Hindlimb muscle (tissue), 1 donor: ENCODE measurements around the gene PIK3C2G. TPM values are rescaled to one million over a fixed set of nuclear protein-coding genes. Genes with fewer than 3 reads are reported as not detected.
A peak's percentile ranks its signal among the peaks of the same experiment; 100 is the strongest.

Experiments used
- DNase-seq: peaks from one replicate; pipeline ENCODE4 v3.0.0-alpha.2; 2013
- polyA plus RNA-seq: library from polyadenylated mRNA; unstranded; fragments of 120-200 nt; gene quantifications from one replicate; pipeline ENCODE4 v1.2.1, GENCODE V29; 2013; ENCODE audit not compliant: insufficient read length

Gene PIK3C2G
- polyA plus RNA-seq, 1 donor: 0.12 TPM

DNA sequence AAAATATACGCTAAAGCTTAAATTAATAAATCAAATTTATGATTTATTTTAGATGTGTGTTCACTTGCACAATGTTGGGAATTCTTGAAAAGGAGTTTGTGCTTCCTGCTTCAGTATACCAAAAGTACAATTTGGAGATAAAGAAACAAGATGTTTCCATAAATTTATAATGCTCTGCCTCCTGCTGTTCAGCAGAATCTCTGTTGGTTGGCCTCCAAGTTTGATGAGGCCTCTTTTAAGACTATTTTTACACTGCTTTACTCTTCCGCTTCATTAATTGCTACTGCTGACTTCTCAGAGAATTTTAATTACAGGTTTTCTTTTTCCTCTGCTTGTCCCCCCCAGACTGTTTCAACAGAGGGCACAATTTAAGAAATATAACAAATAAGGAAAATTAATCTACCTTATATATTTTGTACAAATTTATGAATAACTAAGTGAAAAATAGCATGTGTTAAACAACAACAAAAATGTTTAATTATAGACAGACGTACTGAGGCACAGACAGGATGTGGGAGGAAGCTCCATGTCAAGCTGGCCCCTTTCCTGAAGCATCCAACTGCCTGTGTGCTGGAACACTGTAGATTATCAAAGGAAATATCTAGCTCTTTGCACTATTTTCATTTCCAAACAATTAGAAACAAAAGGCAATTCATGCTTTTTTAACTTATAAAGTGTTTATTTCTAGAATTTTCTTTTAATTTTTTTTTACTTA lies 83.9 kb downstream of the PIK3C2G start:
- no peak for DNase-seq

DNA sequence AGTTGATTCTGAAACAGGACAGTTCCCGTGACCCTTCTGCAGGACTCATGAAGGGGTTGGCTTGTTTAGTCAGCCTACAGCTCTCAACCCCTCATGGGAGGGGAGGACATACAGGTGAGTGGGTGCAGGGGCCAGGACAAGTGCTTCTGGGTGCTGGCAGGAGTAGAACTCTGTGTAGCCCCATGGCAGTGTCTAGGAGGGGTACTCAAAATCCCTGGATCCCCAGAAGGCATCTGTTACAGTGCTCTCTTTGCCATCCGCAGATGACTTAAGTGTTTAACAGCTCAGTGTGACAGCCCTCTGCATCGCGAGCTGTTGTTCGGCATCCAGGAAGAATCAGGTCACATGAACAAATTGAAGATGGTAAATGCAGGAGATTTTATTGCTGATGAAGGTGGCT lies 91.0 kb downstream of the PIK3C2G start:
- DNase-seq: no peak

DNA sequence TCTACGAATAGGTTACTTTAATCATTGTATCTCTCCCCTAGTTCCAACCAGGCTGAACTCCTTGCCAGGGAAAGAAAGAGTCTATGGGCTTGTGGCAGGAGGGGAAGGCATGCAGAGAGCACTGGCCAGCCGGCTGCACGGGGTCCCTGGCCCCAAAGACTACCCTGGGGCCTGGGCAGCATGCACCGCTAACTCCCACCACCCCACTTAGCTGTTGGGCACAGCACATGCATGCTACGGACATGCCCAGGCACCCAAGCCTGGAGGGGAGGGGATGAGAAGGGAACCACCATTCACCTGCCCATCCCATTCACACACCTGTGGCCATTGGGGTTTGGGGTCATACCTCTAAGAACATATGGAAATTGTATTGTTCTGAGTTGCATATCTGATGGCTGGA lies 94.1 kb downstream of the PIK3C2G start:
- no peak for DNase-seq

DNA sequence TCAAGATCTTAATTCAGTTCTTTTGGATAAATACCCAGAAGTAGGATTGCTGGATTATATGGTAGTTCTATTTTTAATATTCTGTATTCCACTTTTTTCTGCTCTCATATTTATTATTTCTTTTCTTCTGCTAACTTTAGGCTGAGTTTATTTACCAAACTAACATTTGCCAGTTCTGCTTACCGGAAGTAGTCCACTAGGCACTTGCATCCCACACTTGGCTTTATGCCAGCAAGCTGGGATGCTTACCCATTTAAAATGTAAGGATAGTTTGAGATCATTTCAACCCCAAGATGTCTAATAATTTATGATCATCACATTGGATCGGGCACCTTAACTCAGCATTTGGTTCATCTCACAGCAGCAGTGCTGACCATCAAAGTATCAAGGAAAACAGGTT lies 96.8 kb downstream of the PIK3C2G start:
- no peak for DNase-seq

DNA sequence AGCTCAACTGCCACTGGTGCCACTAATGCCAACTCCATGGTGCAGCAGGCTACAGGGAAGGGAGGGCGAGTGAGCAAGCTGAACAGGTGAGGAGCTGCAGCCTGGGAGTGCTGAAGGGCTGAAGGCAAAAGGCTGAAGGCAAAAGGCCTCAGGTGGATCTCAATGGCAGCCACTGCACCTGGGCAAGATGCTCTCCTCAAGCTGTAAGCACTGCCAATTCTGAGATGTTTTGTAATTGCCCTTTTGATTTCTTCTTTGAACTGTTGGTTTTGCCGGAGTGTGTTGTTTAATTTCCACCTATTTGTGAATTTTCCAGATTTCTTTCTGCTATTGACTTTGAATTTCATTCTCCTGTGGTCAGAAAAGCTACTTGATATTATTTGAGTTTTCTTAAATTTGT lies 97.6 kb downstream of the PIK3C2G start:
- DNase-seq: no peak

DNA sequence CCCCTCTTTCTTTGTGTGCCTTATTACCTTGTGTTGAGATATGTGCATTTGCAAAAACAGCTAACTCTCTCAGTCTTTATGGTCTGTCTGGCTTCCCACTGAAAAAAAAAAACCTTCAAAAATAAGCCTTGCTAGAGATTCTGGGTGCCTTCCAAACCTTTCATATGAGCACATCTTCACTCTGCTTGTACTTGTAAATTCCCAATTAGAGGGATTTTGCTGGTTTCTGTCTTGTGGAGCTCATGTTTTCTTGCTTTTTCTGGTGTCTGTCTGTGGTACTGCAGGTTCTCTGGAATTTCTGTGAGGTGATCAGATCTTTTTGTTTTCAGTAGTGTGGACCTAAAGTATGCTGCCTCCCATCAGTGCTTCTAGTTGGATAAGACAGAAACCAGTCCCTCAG lies 100.1 kb downstream of the PIK3C2G start:
- no peak for DNase-seq

DNA sequence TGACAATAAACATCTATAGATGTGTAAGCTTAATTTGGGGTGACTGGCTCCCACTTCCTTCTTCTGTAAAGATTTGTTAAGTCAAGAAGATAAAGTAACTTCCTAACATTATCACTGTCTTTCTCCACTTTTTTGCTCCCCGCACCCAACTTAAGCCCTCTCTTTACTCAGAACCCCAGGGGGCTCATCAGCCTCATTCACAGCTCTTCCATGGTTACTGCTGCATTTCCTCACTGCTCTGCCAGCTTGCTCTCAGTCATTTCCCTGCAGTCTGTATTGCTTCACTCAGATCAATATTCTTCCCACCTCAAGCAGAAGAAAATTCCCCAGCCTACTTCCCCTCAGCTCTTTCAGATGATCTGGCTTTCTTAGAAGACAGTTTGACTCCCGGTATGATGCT lies 102.0 kb downstream of the PIK3C2G start:
- no peak for DNase-seq

DNA sequence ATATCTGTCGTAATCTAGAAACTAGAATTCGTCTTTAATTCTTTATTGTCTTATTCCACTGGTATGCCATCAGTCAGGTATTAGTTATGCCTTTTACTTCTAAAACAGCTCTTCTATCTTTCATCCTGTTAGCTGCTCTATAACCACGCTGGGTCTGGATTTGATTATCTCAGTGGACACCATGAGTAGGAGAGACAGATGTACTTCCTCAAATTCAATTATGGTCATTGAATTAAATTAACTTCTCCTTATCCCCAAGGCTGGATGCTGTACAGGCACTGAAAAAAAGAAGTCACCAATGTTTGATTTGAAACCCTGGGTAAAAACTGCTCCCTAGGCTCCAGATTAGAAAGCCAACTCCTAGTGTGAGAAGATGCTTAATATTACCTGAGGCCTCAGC lies 107.3 kb downstream of the PIK3C2G start:
- no peak for DNase-seq

DNA sequence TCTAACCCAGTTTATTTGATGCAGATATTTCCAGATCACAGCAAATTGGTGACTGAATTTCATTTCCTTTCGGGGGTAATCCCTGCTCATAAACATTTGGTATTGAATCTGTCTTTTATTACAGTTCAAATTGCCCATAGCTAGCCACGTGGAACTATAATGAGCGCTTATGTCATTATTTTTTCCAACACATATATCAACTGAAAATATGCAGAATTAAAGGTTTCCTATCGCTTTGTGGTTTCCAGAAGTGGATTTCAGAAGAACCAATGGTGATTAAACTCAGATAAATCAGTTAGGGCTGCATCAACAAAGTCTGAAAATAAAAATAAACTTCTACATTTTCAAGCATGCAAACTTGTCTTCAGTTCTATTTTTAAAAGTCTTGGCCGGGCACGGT lies 111.9 kb downstream of the PIK3C2G start:
- no peak for DNase-seq

DNA sequence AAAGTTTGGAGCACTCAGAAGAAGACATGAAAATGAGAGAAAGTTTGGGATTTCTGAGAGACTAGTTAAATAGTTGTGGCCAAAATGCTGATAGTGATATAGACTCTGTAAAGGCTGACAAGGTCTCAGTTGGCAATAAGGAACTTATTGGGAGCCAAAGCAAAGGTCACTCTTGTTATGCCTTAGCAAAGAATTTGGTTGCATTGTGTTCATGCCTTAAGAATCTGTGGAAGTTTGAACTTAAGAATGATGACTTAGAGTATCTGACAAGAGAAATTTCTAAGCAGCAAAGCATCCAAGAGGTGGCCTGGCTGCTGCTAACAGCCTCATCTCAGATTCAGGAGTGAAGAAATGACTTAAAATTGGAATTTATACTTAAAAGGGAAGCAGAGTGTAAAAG lies 113.8 kb downstream of the PIK3C2G start:
- DNase-seq: no peak

DNA sequence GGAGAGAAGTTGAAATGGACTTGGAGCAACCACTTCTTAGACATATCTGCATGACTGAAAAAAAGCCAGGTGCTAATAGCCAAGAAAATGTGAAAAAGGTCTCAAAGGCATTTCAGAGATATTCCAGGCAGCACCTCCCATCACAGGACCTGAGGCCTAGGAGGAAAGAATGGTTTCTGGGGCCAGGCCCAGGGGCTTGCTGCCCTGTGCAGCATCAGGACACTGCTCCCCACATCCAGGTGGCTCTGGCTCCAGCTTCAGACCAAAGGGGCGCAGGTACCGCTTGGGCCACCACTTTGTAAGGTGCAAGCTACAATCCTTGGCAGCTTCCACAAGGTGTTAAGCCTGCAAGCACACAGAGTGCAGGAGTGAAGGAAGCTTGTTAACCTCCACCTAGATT lies 114.3 kb downstream of the PIK3C2G start:
- DNase-seq: no peak

DNA sequence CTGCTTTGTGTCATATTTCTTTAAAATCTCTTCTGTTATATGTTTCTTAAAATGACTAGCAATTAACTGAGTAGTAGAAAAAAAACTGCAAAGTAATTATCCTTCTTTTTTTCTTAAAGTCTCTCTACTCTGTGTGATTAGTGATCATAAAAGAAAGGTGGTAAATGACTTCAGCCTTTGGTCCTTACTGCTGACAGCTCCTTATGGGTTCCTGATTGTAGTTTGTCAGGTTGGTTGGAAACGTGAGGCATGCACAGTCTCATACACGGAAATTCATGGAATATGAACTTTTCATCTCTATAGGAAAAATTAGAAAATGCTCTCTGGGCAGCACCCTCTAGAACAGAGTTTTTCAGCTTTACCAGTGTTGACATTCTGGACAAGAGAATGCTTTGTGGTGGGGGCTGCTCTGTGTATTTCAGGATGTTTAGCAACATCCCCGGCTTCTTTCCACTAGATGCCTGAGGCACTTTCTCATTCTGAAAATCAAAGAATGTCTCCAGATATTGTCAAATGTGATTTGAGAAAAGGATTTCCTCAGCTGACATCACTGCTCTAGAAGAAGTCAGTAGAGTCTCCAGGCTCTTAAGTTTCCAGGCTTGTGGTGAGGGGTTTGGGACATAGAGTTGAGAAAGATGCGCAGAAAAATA lies 121.0 kb downstream of the PIK3C2G start:
- DNase-seq: no peak

DNA sequence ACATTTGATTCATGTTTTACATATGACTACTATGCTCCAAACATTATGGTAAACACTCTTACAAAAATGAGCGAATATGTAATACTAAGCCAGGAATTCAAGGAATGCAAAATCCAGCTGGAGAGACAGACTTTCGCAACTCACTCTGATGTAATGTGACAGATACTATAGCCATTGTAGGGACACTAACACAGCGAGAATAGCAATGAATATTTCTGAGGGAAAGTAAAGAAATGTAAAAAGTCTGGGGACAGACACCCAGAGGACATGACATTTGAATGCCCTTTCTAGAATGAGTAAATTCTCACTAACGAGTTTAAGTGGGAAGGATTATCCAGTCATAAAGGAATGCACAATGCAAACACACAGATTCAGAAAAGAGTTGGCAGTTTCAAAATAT lies 121.9 kb downstream of the PIK3C2G start:
- peak; percentile 78 for DNase-seq

DNA sequence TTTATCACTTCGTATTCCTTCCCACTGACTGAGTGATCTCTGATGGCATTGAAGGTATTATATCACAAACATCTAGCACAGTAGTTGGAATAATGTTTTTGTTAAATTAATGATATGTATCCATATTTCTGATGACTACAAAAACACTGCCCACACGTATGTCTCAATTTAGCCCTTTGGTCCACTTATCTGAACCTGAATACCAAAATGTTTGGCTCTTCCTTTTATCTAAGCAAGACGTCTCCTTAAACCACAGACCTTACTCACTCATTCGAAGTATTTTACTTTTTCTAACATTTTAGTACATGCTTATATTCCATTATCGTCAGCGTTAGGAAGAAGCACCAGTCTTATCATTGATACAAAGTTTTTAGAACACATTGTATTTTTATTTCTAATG lies 126.4 kb downstream of the PIK3C2G start:
- no peak for DNase-seq

DNA sequence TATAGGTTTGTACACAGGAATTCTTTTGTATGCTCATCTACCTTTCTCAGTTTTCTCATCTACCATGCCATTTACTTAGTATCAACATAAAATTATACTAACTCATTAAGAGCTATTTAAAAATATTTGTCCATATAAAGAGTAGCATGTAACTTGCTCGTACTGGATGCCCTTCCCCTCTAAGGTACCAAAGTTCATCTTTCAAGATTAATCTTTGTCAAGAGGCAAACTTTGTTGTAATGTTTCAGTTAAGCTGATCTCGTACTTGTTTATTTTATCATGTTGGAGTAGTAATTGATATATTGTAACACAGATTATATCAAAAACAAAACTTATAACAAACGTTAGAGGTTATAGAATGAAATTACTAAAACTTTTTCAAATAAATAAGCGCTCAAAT lies 128.5 kb downstream of the PIK3C2G start:
- no peak for DNase-seq

DNA sequence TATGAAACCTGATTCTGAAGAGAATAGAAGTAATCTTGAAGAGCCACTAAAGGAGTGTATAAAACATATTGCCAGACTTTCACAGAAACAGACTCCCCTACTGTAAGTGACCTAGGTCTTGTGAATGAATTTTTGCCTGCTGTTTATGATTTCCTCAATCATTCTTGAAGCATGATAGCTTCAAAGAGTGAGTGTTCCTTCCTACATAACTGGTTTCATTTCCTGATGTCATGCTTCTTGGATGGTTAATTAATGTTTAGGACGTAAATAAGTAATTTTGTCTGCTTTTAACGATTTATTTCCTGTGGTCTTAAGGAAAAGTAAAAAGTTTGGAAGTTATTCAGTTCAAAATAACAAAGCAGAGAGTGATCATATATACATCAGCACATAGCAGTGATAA lies 129.8 kb downstream of the PIK3C2G start:
- no peak for DNase-seq

DNA sequence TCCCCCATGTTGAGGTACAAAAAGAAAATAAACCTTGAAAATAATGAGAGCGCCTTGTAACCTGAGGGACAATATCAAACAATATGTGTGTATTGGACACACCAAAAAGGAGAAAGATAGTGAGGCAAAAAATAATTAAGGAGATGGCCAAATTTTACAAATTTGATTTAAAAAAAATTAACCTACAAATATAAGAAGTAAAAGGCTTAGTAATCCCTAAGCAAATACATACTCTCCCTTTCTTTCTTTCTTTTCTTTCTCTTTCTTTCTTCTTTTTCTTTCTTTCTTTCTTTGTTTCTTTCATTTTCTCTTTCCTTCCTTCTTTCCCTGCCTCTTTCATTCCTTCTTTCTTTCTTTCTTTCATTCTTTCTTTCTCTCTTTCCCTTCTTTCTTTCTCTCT lies 133.4 kb downstream of the PIK3C2G start:
- no peak for DNase-seq

DNA sequence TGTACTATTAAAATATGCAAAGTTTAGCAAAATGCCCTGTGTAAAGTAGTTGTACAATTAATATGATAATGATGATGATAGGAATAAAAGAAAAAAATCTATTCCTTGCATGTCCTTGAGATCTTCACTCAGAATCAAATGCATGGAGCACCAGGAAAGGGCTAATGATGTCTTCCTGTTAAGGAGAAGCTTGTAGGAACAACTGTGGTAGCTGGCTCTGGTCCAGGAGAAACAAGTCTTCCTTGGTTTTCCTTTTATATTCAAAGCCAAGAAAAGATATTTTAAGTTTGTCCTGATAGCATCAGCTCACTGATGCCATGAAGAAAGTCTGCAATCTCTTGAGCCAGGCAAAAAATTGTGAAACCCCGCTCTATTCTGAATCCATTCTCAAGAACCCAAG lies 138.9 kb downstream of the PIK3C2G start:
- DNase-seq: no peak

DNA sequence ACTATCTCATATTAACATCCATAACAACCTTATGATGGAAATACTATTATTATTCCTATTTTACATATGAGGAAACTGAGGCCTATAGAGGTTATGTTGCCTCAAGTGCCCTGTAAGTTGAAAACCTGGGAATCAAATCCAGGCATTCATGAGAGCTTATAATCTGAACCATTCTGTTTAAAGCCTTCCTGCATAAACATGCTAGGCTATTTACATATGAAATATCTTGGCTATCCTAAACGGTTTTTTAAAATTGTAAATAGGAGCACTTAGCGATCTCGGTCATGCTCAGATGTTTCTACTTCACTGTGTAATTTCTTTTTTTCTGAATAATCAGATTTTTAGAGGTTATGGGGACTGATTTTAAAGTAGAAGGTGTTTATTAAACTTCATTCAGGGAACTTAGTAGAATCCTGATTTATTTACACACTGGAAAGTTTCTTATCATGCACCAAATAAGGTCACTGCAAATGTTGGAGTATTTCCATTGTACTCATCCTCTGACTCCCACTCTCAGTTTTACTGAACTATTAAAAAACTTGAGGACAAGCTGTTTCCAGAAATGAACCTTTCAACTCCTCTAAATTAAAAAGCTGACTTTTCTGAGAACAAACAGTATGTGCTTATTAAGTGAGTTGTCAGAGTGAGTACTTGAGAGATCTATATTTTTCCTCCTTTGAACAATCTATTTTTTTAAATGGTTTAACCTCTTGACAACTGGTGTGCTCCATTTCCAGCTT lies 141.7 kb downstream of the PIK3C2G start:
- no peak for DNase-seq

DNA sequence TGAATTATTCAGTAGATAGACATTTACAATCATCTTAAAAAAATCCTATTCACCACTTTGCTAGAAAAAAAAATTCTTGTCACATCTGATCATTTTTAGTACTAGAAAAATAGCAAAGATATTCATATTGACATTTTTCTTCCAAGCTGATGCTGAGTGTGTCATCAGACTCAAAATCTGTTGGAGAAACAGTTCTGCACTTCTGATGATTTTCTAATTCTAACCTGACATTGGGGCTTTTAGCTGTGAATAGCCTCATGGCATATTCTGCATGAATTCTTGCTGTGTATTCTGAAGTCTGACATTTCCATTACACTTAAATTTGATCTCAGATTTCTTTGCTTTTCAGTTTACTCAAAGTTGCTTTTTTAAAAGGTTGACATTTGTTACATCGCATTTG lies 150.1 kb downstream of the PIK3C2G start:
- DNase-seq: no peak

DNA sequence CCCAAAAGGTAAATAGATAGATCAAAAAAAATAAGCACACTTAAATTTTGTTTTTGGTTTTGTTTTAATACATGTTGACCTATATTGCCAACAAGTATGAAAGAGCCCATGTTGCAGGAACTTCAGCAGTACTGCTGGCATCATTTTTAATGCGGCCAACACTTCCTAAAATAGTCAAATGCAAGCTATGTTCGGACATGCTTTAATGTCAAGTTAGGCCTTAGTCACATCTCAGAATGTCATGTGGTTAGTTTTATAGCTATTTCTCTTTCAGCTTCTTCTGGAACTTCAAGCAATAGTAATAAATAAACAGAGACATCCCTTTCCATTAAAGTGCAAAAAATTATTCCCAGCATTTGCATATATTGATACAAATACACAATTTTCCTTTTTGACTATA lies 153.4 kb downstream of the PIK3C2G start:
- DNase-seq: no peak

DNA sequence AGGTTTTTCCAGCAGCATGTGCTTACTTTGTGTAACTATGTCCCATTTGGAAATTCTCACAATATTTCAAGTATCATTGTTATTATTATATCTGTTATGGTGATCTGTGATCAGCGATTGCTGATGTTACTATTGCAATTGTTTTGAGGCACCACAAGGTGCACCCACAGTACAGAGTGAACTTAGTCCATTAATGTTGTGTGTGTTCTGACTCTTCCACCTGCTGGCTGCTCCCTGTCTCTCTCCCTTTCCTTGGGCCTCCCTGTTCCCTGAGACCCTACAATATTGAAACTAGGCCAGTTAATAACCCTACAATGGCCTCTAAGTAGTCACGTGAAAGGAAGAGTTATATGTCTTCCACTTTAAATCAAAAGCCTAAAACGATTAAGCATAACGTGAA lies 153.9 kb downstream of the PIK3C2G start:
- DNase-seq: no peak

DNA sequence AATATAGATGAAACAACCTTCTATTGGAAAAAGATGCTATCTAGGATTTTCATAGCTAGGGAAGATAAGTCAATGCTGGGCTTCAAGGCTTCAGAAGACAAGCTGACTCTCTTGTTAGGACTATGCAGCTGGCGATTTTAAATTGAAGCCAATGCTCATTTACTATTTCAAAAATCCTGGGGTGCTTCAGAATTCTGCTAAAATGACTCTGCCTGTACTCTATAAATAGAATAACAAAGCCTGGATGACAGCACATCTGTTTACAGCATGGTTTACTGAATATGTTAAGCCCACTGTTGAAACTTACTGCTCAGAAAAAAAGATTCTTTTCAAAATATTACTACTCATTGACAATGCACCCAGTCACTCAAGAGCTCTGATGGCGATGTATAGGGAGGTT lies 155.1 kb downstream of the PIK3C2G start:
- no peak for DNase-seq

DNA sequence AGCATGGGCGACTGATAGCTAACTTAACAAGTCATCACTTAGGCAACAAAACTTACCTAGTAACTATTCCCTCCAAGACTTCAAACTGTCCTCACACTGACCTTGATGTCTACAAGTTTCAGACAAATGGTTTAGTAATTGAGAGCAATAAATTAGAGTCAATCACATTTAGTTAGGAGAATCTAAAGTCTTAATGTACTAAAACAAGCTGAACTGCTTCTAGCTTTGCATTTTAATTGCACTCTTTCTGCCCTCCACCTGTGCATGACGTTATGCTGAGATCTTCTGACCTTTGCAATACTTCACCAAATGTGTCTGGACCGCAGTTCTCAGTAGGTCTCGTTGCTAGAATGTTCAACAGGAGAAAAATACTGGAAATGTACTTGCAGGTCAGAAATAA lies 158.0 kb downstream of the PIK3C2G start:
- DNase-seq: no peak
